SK-N-SH (cell line): ENCODE results near the gene SNX10. TPM values are rescaled to one million over a fixed set of nuclear protein-coding genes. Genes with fewer than 3 reads are reported as not detected.

Source experiments
- CTCF ChIA-PET: fragments of 300-600, 350-600 bp; formaldehyde crosslinking; extraction: SDS; loops from one replicate; lab custom pipeline; 2021; lab: Yijun Ruan, JAX
- POLR2A ChIA-PET: fragments of 350-600 bp; sonication (Branson Sonifier 250); formaldehyde crosslinking; extraction: SDS; loops from one replicate; lab custom pipeline; 2020; ENCODE audit warnings: antibody characterized with exemption, inconsistent platforms; lab: Yijun Ruan, JAX
- DNase-seq: peaks from one replicate; pipeline ENCODE4 v3.0.0; 2012
- H2AFZ ChIP-seq: fragments of 200-600 bp; sonication (generic); 2 replicates; pipeline ENCODE4 v1.8.1; 2016; ENCODE audit warnings: antibody characterized with exemption, mild to moderate bottlenecking, low read depth
- H3F3A ChIP-seq: fragments of 200-600 bp; sonication (generic); replicated peaks from 2 replicates; pipeline ENCODE3; 2016; ENCODE audit warnings: antibody characterized with exemption, mild to moderate bottlenecking; ENCODE audit not compliant: insufficient read depth
- H3K27ac ChIP-seq, 2 experiments: fragments of 200-500 bp in 1 of 2; fragments of 200-600 bp in 1 of 2; sonication (Bioruptor generic) in 1 of 2; sonication (generic), shearing (Covaris generic) in 1 of 2; 2 replicates each; pipeline versions ENCODE4 v1.5.1 to v1.6.1; 2014 to 2016; ENCODE audit warnings: low read depth in 2 of 2, inconsistent platforms in 1 of 2, low read length in 1 of 2, mild to moderate bottlenecking in 1 of 2, mixed read lengths in 1 of 2
- H3K27me3 ChIP-seq: fragments of 200-600 bp; sonication (generic), shearing (Covaris generic); 2 replicates; pipeline ENCODE4 v1.6.1; 2016; ENCODE audit warnings: mixed run types; ENCODE audit not compliant: insufficient read depth
- H3K36me3 ChIP-seq, 2 experiments: fragments of 200-500 bp in 1 of 2; fragments of 200-600 bp in 1 of 2; sonication (Bioruptor generic) in 1 of 2; sonication (generic) in 1 of 2; replicated peaks in 1 of 2; 2 replicates each; pipeline versions ENCODE3 to v1.5.1; 2014 to 2016; ENCODE audit warnings: low read length in 1 of 2, mild to moderate bottlenecking in 1 of 2; ENCODE audit not compliant: insufficient read depth in 2 of 2, control insufficient read depth in 1 of 2
- H3K4me1 ChIP-seq, 2 experiments: fragments of 200-500 bp in 1 of 2; fragments of 200-600 bp in 1 of 2; sonication (Bioruptor generic) in 1 of 2; sonication (generic), shearing (Covaris generic) in 1 of 2; 2 replicates each; pipeline versions ENCODE4 v1.5.1 to v1.6.1; 2014 to 2016; ENCODE audit warnings: low read depth in 1 of 2, low read length in 1 of 2, mixed run types in 1 of 2; ENCODE audit not compliant: insufficient read depth in 2 of 2, control insufficient read depth in 1 of 2
- H3K4me2 ChIP-seq: fragments of 200-600 bp; sonication (generic), shearing (Covaris generic); 2 replicates; pipeline ENCODE4 v1.6.1; 2017; ENCODE audit warnings: mixed run types
- H3K4me3 ChIP-seq, 2 experiments: fragments of 200-500 bp in 1 of 2; fragments of 200-600 bp in 1 of 2; sonication (Bioruptor generic) in 1 of 2; sonication (generic), shearing (Covaris generic) in 1 of 2; 2 replicates each; pipeline versions ENCODE4 v1.5.1 to v1.8.1; 2014 to 2016; ENCODE audit warnings: low read depth in 2 of 2, inconsistent platforms in 1 of 2, low read length in 1 of 2, mild to moderate bottlenecking in 1 of 2, mixed read lengths in 1 of 2, moderate library complexity in 1 of 2
- H3K79me2 ChIP-seq: fragments of 200-600 bp; sonication (generic); 2 replicates; pipeline ENCODE4 v1.8.1; 2017; ENCODE audit warnings: mild to moderate bottlenecking; ENCODE audit not compliant: insufficient read depth
- H3K9ac ChIP-seq: fragments of 200-600 bp; sonication (generic); 2 replicates; pipeline ENCODE4 v1.6.1; 2017; ENCODE audit warnings: mixed run types
- H3K9me2 ChIP-seq: fragments of 200-600 bp; sonication (generic); 2 replicates; pipeline ENCODE4 v1.6.1; 2017; ENCODE audit warnings: mixed run types
- H3K9me3 ChIP-seq: fragments of 200-600 bp; sonication (generic); 2 replicates; pipeline ENCODE4 v1.6.1; 2017; ENCODE audit warnings: mixed run types, mild to moderate bottlenecking, moderate library complexity
- H4K20me1 ChIP-seq: fragments of 200-600 bp; sonication (generic); 2 replicates; pipeline ENCODE4 v1.6.1; 2017; ENCODE audit warnings: mild to moderate bottlenecking, mixed run types; ENCODE audit not compliant: insufficient read depth
- FOSL2 ChIP-seq: IDR thresholded peaks from 2 replicates; pipeline ENCODE4 v1.4.0; 2012; ENCODE audit warnings: low read depth, mild to moderate bottlenecking, moderate library complexity, borderline replicate concordance
- FOXM1 ChIP-seq: IDR thresholded peaks from 2 replicates; pipeline ENCODE4 v1.4.0; 2012; ENCODE audit warnings: low read depth, mild to moderate bottlenecking
- GABPA ChIP-seq: IDR thresholded peaks from 2 replicates; pipeline ENCODE4 v1.4.0; 2012; ENCODE audit warnings: low read depth, mild to moderate bottlenecking
- MXI1 ChIP-seq: IDR thresholded peaks from 2 replicates; pipeline ENCODE4 v1.6.1; 2012; ENCODE audit warnings: mild to moderate bottlenecking, low read depth, low read length, improper control_type of control experiment
- RCOR1 ChIP-seq: fragments of 150-350 bp; IDR thresholded peaks from 2 replicates; pipeline ENCODE4 v1.6.1; 2017; ENCODE audit warnings: antibody characterized with exemption, low read length
- RXRA ChIP-seq: IDR thresholded peaks from 2 replicates; pipeline ENCODE4 v1.4.0; 2012; ENCODE audit warnings: low read depth, mild to moderate bottlenecking, borderline replicate concordance
- SIN3A ChIP-seq: IDR thresholded peaks from 2 replicates; pipeline ENCODE4 v1.6.1; 2012; ENCODE audit warnings: low read depth, mild to moderate bottlenecking, low read length, moderate library complexity, borderline replicate concordance
- SMC3 ChIP-seq: IDR thresholded peaks from 2 replicates; pipeline ENCODE4 v1.6.1; 2012; ENCODE audit warnings: low read depth, low read length, improper control_type of control experiment
- TAF1 ChIP-seq: IDR thresholded peaks from 2 replicates; pipeline ENCODE4 v1.6.1; 2012; ENCODE audit warnings: low read depth, mild to moderate bottlenecking, low read length, moderate library complexity, borderline replicate concordance
- TCF12 ChIP-seq: IDR thresholded peaks from 2 replicates; pipeline ENCODE4 v1.4.0; 2012
- TEAD4 ChIP-seq: IDR thresholded peaks from 2 replicates; pipeline ENCODE4 v1.4.0; 2012; ENCODE audit warnings: mild to moderate bottlenecking, borderline replicate concordance; ENCODE audit not compliant: insufficient read depth
- USF2 ChIP-seq: fragments of 150-350 bp; IDR thresholded peaks from 2 replicates; pipeline ENCODE4 v1.6.1; 2017; ENCODE audit warnings: antibody characterized with exemption, low read length, low read depth, borderline replicate concordance
- YY1 ChIP-seq: IDR thresholded peaks from 2 replicates; pipeline ENCODE4 v1.4.0; 2012; ENCODE audit warnings: low read depth, mild to moderate bottlenecking
- WGBS: methylation state at CpG from one replicate; pipeline ENCODE4 v1.1.6; 2017; ENCODE audit warnings: low lambda C conversion rate; 5-methylcytosine and 5-hydroxymethylcytosine counted together
- polyA plus RNA-seq, 3 experiments: library from polyadenylated mRNA; depleted of rRNA; stranded (reverse); fragments of >200 nt; gene quantifications; 2 replicates each; pipeline ENCODE4 v1.2.3, GENCODE V29; 2012
- TF ChIP-seq, protein P1 (sequence below): IDR thresholded peaks from 2 replicates; pipeline ENCODE4; 2012
- TF ChIP-seq, protein P2 (sequence below): IDR thresholded peaks from 2 replicates; pipeline ENCODE4 v1.4.0; 2012; ENCODE audit warnings: low read depth, borderline replicate concordance

Gene SNX10
- polyA plus RNA-seq, 1 of the 3 experiments (the other 2 are of a cell fraction) = 0.02 TPM

GRCh38 chr7:26419198-26419597 lies 127.5 kb downstream of the SNX10 start:
- H3K36me3 ChIP-seq = no peaks in the 10 kb centered on the region
- no peak overlapping the region for H3K27ac ChIP-seq
- ChIA-PET POLR2A (no interaction called here), CTCF (no interaction called here)
- DNase-seq = no peak
- no peak overlapping the region for H3K4me3 ChIP-seq
- no peaks in the 10 kb centered on the region for H4K20me1 ChIP-seq
- H2AFZ ChIP-seq = no peak overlapping the region
- H3K9me2 ChIP-seq = no peaks in the 10 kb centered on the region
- no peak overlapping the region for H3K9ac ChIP-seq
- no peaks in the 10 kb centered on the region for H3K27me3 ChIP-seq
- H3F3A ChIP-seq = no peaks in the 10 kb centered on the region
- WGBS = 52% methylated on average over 3 of the region's 3 CpGs
- H3K4me2 ChIP-seq = no peak overlapping the region
- H3K79me2 ChIP-seq = no peaks in the 10 kb centered on the region
- no peak for TF ChIP-seq RXRA
- no peak for TF ChIP-seq TEAD4
- TF ChIP-seq TCF12 = no peak
- TF ChIP-seq, protein P1, sequence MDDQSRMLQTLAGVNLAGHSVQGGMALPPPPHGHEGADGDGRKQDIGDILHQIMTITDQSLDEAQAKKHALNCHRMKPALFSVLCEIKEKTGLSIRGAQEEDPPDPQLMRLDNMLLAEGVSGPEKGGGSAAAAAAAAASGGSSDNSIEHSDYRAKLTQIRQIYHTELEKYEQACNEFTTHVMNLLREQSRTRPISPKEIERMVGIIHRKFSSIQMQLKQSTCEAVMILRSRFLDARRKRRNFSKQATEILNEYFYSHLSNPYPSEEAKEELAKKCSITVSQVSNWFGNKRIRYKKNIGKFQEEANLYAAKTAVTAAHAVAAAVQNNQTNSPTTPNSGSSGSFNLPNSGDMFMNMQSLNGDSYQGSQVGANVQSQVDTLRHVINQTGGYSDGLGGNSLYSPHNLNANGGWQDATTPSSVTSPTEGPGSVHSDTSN = no peak
- no peak for TF ChIP-seq SMC3
- no peak for TF ChIP-seq MXI1
- no peak for TF ChIP-seq FOSL2
- TF ChIP-seq FOXM1 = no peak
- no peak for TF ChIP-seq YY1
- TF ChIP-seq, all 33 proteins: peak for 0
- H3K4me1 ChIP-seq = peaks cover 0 to 4% of the 10 kb centered on the region in 2 experiments; a peak in 1 of 4 replicates
- no peaks in the 10 kb centered on the region for H3K9me3 ChIP-seq

GRCh38 chr7:26420422-26421019 lies 128.9 kb downstream of the SNX10 start:
- no peaks in the 10 kb centered on the region for H3F3A ChIP-seq
- 20% methylated on average over 5 of the region's 5 CpGs for WGBS
- no peak overlapping the region for H2AFZ ChIP-seq
- H3K79me2 ChIP-seq = no peaks in the 10 kb centered on the region
- DNase-seq = no peak
- no peaks in the 10 kb centered on the region for H3K36me3 ChIP-seq
- no peaks in the 10 kb centered on the region for H3K9me3 ChIP-seq
- no peak overlapping the region for H3K4me2 ChIP-seq
- H3K27me3 ChIP-seq = no peaks in the 10 kb centered on the region
- no peak overlapping the region for H3K9ac ChIP-seq
- peaks cover 0 to 4% of the 10 kb centered on the region in 2 experiments; a peak in 1 of 4 replicates for H3K4me1 ChIP-seq
- POLR2A ChIA-PET = no interaction called here
- H4K20me1 ChIP-seq = no peaks in the 10 kb centered on the region
- no peaks in the 10 kb centered on the region for H3K9me2 ChIP-seq
- CTCF ChIA-PET = interaction anchor here (1.6 kb wide), 1 partner anchor 43 kb away, joined by 6 read pairs; no protein-coding TSS in a partner anchor
- H3K4me3 ChIP-seq = no peak overlapping the region
- H3K27ac ChIP-seq = no peak overlapping the region
- no peak for TF ChIP-seq RCOR1
- TF ChIP-seq, protein P2, sequence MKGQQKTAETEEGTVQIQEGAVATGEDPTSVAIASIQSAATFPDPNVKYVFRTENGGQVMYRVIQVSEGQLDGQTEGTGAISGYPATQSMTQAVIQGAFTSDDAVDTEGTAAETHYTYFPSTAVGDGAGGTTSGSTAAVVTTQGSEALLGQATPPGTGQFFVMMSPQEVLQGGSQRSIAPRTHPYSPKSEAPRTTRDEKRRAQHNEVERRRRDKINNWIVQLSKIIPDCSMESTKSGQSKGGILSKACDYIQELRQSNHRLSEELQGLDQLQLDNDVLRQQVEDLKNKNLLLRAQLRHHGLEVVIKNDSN = no peak
- TF ChIP-seq USF2 = no peak
- TF ChIP-seq SMC3 = no peak
- TF ChIP-seq SIN3A = no peak
- no peak for TF ChIP-seq TAF1
- TF ChIP-seq, protein P1 = no peak
- TF ChIP-seq GABPA = no peak
